Fibroblast of pulmonary artery (primary cell): ENCODE measurements around the gene RAB7A.

ENCODE experiments used
- DNase-seq: peaks from one replicate; pipeline ENCODE4 v3.0.0-alpha.2; 2010; ENCODE audit warnings: low read depth
- H3K4me3 ChIP-seq: replicated peaks from 2 replicates; pipeline ENCODE4 v1.5.1; 2011; ENCODE audit warnings: low read depth, mild to moderate bottlenecking, control low read depth, low read length, moderate library complexity
- CTCF ChIP-seq: IDR thresholded peaks from 2 replicates; pipeline ENCODE4 v1.5.1; 2011; ENCODE audit warnings: mild to moderate bottlenecking, control low read depth, low read length, inconsistent platforms; ENCODE audit errors: missing control alignments

The RAB7A gene

GRCh38 chr3:128780101-128780837 is 54.3 kb downstream of the RAB7A start:
- no peak for DNase-seq
- no peak for TF ChIP-seq CTCF
- H3K4me3 ChIP-seq = no peak overlapping the region

- no peak for TF ChIP-seq CTCF
- H3K4me3 ChIP-seq = no peak overlapping the region
- no peak for DNase-seq
These were observed 55.2 kb downstream of the RAB7A start for GRCh38 chr3:128781164-128781563.

GRCh38 chr3:128782282-128783146 is 56.5 kb downstream of the RAB7A start:
- DNase-seq = no peak
- no peak overlapping the region for H3K4me3 ChIP-seq
- TF ChIP-seq CTCF = no peak

- no peak for DNase-seq
- H3K4me3 ChIP-seq = no peak overlapping the region
- no peak for TF ChIP-seq CTCF
These were observed 57.8 kb downstream of the RAB7A start for GRCh38 chr3:128783774-128784173.

GRCh38 chr3:128784232-128784631 is 58.2 kb downstream of the RAB7A start:
- TF ChIP-seq CTCF = peak; percentile 51
- no peak overlapping the region for H3K4me3 ChIP-seq
- DNase-seq = no peak

- no peak overlapping the region for H3K4me3 ChIP-seq
- no peak for TF ChIP-seq CTCF
These were observed 58.9 kb downstream of the RAB7A start for GRCh38 chr3:128784843-128785242.

More at GRCh38 chr3:128784843-128785242, 58.9 kb downstream of the RAB7A start:
- DNase-seq = no peak
